Daoy (cell line): Measurements from ENCODE around the gene GSE1. TPM values are rescaled to one million over a fixed set of nuclear protein-coding genes. Genes with fewer than 3 reads are reported as not detected.
A peak's percentile ranks its signal among the peaks of the same experiment; 100 is the strongest.

ENCODE experiments used
- DNase-seq: peaks from one replicate; pipeline ENCODE4 v3.0.0-alpha.2; 2015; ENCODE audit warnings: low read depth
- total RNA-seq: library from RNA; depleted of rRNA; stranded (reverse); fragments of >200 nt; shearing (Covaris generic); gene quantifications from 2 replicates; pipeline ENCODE4 v1.2.3, GENCODE V29; 2014

Gene GSE1
- total RNA-seq, 1 experiment from 2014 or later: 9.3 TPM

- DNase-seq: no peak
Measured at GRCh38 chr16:85605051-85605911, 7.8 kb upstream of the GSE1 start.

GRCh38 chr16:85605912-85606841 lies 6.9 kb upstream of the GSE1 start:
- no peak for DNase-seq

GRCh38 chr16:85606904-85607303 lies 6.2 kb upstream of the GSE1 start:
- DNase-seq: no peak

GRCh38 chr16:85607321-85607765 lies 5.8 kb upstream of the GSE1 start:
- no peak for DNase-seq

- no peak for DNase-seq
Measured at GRCh38 chr16:85607796-85608514, 5.2 kb upstream of the GSE1 start.

GRCh38 chr16:85608515-85608885 lies 4.6 kb upstream of the GSE1 start:
- no peak for DNase-seq

- DNase-seq: no peak
Measured at GRCh38 chr16:85608887-85609286, 4.2 kb upstream of the GSE1 start.

- no peak for DNase-seq
Measured at GRCh38 chr16:85609539-85609938, 3.6 kb upstream of the GSE1 start.

GRCh38 chr16:85610059-85610445 lies 3.1 kb upstream of the GSE1 start:
- DNase-seq: no peak

GRCh38 chr16:85610446-85611193 lies 2.5 kb upstream of the GSE1 start:
- peak; percentile 90 for DNase-seq

- DNase-seq: no peak
Measured at GRCh38 chr16:85611194-85611443, 2.0 kb upstream of the GSE1 start.

- DNase-seq: peak; percentile 89
Measured at GRCh38 chr16:85611444-85612190, 1.5 kb upstream of the GSE1 start.

GRCh38 chr16:85612191-85612800 lies 826 bp upstream of the GSE1 start:
- DNase-seq: peak; percentile 94

GRCh38 chr16:85613604-85614337 lies 649 bp downstream of the GSE1 start:
- peak; percentile 58 for DNase-seq

- peak; percentile 15 for DNase-seq
Measured at GRCh38 chr16:85614338-85615013, 1.4 kb downstream of the GSE1 start.

- peak; percentile 67 for DNase-seq
Measured at GRCh38 chr16:85615014-85615851, 2.1 kb downstream of the GSE1 start.

- peak; percentile 88 for DNase-seq
Measured at GRCh38 chr16:85615852-85616606, 2.9 kb downstream of the GSE1 start.
